ENCODE measurements around the gene STARD3. TPM values are rescaled to one million over a fixed set of nuclear protein-coding genes. Genes with fewer than 3 reads are reported as not detected.

STARD3 gene
- total and polyA plus RNA-seq, 9 donors: 34.5 to 55.9 (median 44.3) TPM

- intact Hi-C loops (cut with DNase I): loop anchor here (5.0 to 10.0 kb wide), 4 partner anchors 48 to 133 kb away; partner anchors contain the start of genes PNMT (in 1 of the 4) and TCAP (in 1 of the 4)
- DNase-seq: no peak
- TF ChIP-seq CTCF (IDR thresholded peaks at IDR 0.05): no peak
- no peak for TF ChIP-seq EP300 (IDR thresholded peaks at IDR 0.05)
- no peak for TF ChIP-seq POLR2A (IDR thresholded peaks at IDR 0.05)
- Histone ChIP-seq H3K4me3 (no peak overlapping the region), H3K4me1 (ENCODE audit: insufficient read depth) (peaks cover 4% of the 10 kb centered on the region), H3K27ac (no peak overlapping the region), H3K27me3 (no peaks in the 10 kb centered on the region), H3K36me3 (no peaks in the 10 kb centered on the region), H3K9me3 (no peaks in the 10 kb centered on the region)
- WGBS, 3 donors: 50 to 68% (median 53%) methylated on average over 1 of the region's 1 CpG
These were observed 17.2 kb upstream of the STARD3 start for GRCh38 chr17:39619786-39620101.

- TF ChIP-seq CTCF (IDR thresholded peaks at IDR 0.05): peak; percentile 87 to 99 (median 98)
- TF ChIP-seq POLR2A (IDR thresholded peaks at IDR 0.05): no peak
- TF ChIP-seq EP300 (IDR thresholded peaks at IDR 0.05): no peak
- Histone ChIP-seq H3K4me3 (no peak overlapping the region), H3K4me1 (ENCODE audit: insufficient read depth) (peaks cover 4% of the 10 kb centered on the region), H3K27me3 (no peaks in the 10 kb centered on the region), H3K9me3 (no peaks in the 10 kb centered on the region), H3K27ac (no peak overlapping the region), H3K36me3 (no peaks in the 10 kb centered on the region)
- peak; percentile 74 to 94 (median 88) for DNase-seq
- 5 to 10% (median 7%) methylated on average over 26 of the region's 26 CpGs for WGBS, 3 donors
- intact Hi-C loops (cut with DNase I): loop anchor here (5.0 to 10.0 kb wide), 4 partner anchors 46 to 131 kb away; partner anchors contain the start of genes PNMT (in 1 of the 4) and TCAP (in 1 of the 4)
These were observed 15.2 kb upstream of the STARD3 start for GRCh38 chr17:39621523-39622379.

GRCh38 chr17:39622380-39623006 lies 14.5 kb upstream of the STARD3 start:
- no peak for DNase-seq
- 54 to 56% (median 54%) methylated on average over 16 of the region's 16 CpGs for whole genome bisulfite sequencing, 3 donors
- H3K27ac ChIP-seq: no peak overlapping the region
- H3K9me3 ChIP-seq: no peaks in the 10 kb centered on the region
- TF ChIP-seq EP300 (IDR thresholded peaks at IDR 0.05) (no peak), CTCF (IDR thresholded peaks at IDR 0.05) (no peak), POLR2A (IDR thresholded peaks at IDR 0.05) (no peak)
- no peak overlapping the region for H3K4me3 ChIP-seq
- intact Hi-C loops (cut with DNase I): loop anchor here (5.0 to 10.0 kb wide), 4 partner anchors 45 to 130 kb away; partner anchors contain the start of genes PNMT (in 1 of the 4) and TCAP (in 1 of the 4)
- no peaks in the 10 kb centered on the region for H3K27me3 ChIP-seq
- no peaks in the 10 kb centered on the region for H3K36me3 ChIP-seq
- peaks cover 2% of the 10 kb centered on the region for H3K4me1 ChIP-seq (ENCODE audit: insufficient read depth)

- Histone ChIP-seq H3K9me3 (no peaks in the 10 kb centered on the region), H3K27ac (no peak overlapping the region), H3K4me1 (ENCODE audit: insufficient read depth) (peaks cover 2% of the 10 kb centered on the region), H3K36me3 (no peaks in the 10 kb centered on the region), H3K27me3 (no peaks in the 10 kb centered on the region), H3K4me3 (no peak overlapping the region)
- DNase-seq: peak; percentile 55 to 84 (median 77)
- intact Hi-C loops (cut with DNase I): loop anchor here (5.0 to 10.0 kb wide), 4 partner anchors 44 to 129 kb away; partner anchors contain the start of genes PNMT (in 1 of the 4) and TCAP (in 1 of the 4)
- 1 to 4% (median 3%) methylated on average over 16 of the region's 16 CpGs for WGBS, 3 donors
- TF ChIP-seq POLR2A (IDR thresholded peaks at IDR 0.05) (no peak), CTCF (IDR thresholded peaks at IDR 0.05) (peak; percentile 45 to 70 (median 50))
These were observed 13.5 kb upstream of the STARD3 start for GRCh38 chr17:39623356-39623950.

All from ovary (tissue), 9 donors.